ENCODE data around the gene UBL3. TPM values are rescaled to one million over a fixed set of nuclear protein-coding genes. Genes with fewer than 3 reads are reported as not detected.

The UBL3 gene
- total RNA-seq, 4 donors from 2014 or later: 23.4 to 35.0 (median 33.3) TPM

DNA sequence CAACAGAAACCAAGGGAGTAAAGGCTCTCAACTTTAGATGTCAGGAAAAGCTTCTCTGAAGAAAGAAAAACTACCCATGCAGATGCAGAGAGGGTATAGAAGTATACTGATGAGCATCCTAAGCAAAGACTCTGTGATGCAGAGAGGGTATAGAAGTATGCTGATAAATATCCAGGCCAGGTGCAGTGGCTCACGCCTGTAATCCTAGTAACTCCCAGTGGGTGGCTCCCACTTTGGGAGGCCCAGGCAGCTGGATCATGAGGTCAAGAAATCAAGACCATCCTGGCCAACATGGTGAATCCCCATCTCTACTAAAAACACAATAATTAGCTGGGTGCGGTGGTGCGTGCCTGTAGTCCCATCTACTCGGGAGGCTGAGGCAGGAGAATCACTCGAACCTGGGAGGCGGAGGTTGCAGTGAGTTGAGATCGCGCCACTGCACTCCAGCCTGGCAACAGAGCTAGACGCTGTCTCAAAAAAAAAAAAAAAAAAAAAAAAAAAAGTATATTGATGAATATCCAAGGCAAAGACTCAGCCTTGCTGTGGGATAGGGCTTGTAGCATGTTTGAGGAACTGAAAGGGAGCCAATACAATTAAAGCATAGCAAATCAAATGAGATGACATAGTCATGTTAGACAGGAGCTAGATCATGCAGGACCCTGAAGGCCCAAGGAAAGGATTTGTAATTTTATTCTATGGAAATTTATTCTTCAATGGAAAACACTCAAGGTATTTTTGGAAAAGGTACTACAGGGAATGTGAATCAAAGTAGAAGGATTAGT is 14.9 kb downstream of the UBL3 start:
- no peak for TF ChIP-seq EP300 (IDR thresholded peaks at IDR 0.05)
- TF ChIP-seq POLR2A (IDR thresholded peaks at IDR 0.05): no peak
- TF ChIP-seq, protein P1, sequence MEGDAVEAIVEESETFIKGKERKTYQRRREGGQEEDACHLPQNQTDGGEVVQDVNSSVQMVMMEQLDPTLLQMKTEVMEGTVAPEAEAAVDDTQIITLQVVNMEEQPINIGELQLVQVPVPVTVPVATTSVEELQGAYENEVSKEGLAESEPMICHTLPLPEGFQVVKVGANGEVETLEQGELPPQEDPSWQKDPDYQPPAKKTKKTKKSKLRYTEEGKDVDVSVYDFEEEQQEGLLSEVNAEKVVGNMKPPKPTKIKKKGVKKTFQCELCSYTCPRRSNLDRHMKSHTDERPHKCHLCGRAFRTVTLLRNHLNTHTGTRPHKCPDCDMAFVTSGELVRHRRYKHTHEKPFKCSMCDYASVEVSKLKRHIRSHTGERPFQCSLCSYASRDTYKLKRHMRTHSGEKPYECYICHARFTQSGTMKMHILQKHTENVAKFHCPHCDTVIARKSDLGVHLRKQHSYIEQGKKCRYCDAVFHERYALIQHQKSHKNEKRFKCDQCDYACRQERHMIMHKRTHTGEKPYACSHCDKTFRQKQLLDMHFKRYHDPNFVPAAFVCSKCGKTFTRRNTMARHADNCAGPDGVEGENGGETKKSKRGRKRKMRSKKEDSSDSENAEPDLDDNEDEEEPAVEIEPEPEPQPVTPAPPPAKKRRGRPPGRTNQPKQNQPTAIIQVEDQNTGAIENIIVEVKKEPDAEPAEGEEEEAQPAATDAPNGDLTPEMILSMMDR (IDR thresholded peaks at IDR 0.05): no peak

DNA sequence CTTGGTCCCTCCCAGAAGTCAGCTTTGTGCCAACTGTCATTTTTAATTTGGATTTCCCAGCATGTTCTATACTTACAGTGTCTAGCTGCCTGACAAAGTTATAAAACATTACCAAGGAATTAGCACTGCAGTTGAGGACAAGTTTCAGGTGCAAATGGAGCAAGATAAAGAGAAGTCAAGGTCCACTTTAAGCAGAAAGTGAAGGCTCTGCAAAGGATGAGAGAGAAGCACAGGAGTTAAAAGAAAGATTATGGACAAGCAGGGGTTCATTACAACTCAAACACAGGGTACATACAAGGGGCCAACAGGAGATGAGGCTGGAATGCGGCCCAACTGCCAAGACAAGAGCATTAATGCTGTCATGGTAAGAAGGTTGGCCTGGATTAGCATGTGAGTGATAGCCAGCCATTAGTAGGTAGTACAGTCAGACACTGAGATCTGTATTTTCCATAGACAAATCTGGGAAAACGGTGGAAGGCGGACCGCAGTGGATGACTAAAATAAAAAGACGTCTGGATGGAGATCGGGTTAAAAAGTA is 17.6 kb downstream of the UBL3 start:
- Histone ChIP-seq H3K27ac (no peak overlapping the region), H3K9me3 (no peaks in the 10 kb centered on the region), H3K36me3 (no peaks in the 10 kb centered on the region), H3K27me3 (no peaks in the 10 kb centered on the region), H3K4me1 (peaks cover 0 to 26% (median 2%) of the 10 kb centered on the region in 4 donors), H3K4me3 (no peak overlapping the region)
- TF ChIP-seq EP300 (IDR thresholded peaks at IDR 0.05): no peak
- TF ChIP-seq POLR2A (IDR thresholded peaks at IDR 0.05): no peak
- TF ChIP-seq, protein P1 (IDR thresholded peaks at IDR 0.05): no peak
- no peak for DNase-seq (ENCODE audit: low spot score in 2 of 2)
- WGBS, 2 donors: 85 to 87% methylated on average over 6 of the region's 6 CpGs

More for the DNA sequence above, 14.9 kb downstream of the UBL3 start:
- no peak for DNase-seq (ENCODE audit: low spot score in 2 of 2)
- Histone ChIP-seq H3K27me3 (no peaks in the 10 kb centered on the region), H3K4me1 (peaks cover 0 to 36% (median 2%) of the 10 kb centered on the region in 4 donors), H3K27ac (no peak overlapping the region), H3K36me3 (no peaks in the 10 kb centered on the region), H3K4me3 (no peak overlapping the region), H3K9me3 (no peaks in the 10 kb centered on the region)
- WGBS, 2 donors: 96 to 98% methylated on average over 9 of the region's 9 CpGs

DNA sequence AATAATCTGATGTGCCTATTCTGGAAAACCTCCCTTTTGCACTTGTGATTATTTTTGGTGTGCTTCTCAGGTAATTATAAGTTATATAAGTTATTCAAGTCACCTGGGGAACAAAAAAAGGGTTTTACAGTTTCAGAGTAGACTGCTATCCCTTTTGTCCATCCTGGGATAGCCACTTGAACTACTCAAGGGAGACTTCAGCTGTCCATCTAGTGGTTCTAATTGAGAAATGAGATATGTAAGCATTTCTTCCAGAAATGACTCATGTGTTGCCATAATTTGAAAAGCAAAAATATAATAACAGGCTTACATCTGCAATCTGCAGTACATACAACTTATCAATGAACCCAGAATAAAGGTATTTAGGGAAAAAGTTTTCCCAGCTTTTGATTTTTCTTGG is 20.4 kb downstream of the UBL3 start:
- Histone ChIP-seq H3K27me3 (no peaks in the 10 kb centered on the region), H3K27ac (no peak overlapping the region), H3K4me1 (peaks cover 0 to 17% (median 2%) of the 10 kb centered on the region in 4 donors), H3K4me3 (no peak overlapping the region), H3K9me3 (no peaks in the 10 kb centered on the region), H3K36me3 (no peaks in the 10 kb centered on the region)
- TF ChIP-seq EP300 (IDR thresholded peaks at IDR 0.05) (no peak), POLR2A (IDR thresholded peaks at IDR 0.05) (no peak)
- TF ChIP-seq, protein P1 (IDR thresholded peaks at IDR 0.05): no peak
- no peak for DNase-seq (ENCODE audit: low spot score in 2 of 2)

DNA sequence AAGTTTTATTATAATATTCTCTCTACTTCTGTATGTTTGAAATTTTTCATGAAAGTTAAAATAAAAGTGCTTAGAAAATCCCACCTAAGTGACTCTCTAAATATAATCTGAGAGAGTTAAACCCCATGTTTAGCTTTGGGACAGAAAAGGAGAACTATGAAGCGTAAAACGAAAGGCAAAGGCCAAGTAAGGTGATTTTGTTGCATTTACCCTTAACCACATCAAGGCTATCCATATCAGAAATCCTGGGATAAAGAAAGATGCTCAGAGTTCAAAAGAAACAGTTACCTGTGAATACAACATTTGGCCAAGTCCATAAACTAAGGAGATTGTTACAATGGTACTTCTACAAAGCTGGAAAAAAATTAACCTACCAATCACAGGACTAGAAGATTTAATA is 31.3 kb downstream of the UBL3 start:
- Histone ChIP-seq H3K4me3 (no peak overlapping the region), H3K36me3 (no peaks in the 10 kb centered on the region), H3K9me3 (no peaks in the 10 kb centered on the region), H3K27me3 (no peaks in the 10 kb centered on the region), H3K4me1 (peaks cover 0 to 48% (median 14%) of the 10 kb centered on the region in 4 donors), H3K27ac (no peak overlapping the region)
- DNase-seq (ENCODE audit: low spot score in 2 of 2): no peak
- WGBS, 2 donors: 89 to 91% methylated on average over 2 of the region's 2 CpGs
- TF ChIP-seq EP300 (IDR thresholded peaks at IDR 0.05): no peak
- TF ChIP-seq POLR2A (IDR thresholded peaks at IDR 0.05): no peak
- TF ChIP-seq, protein P1 (IDR thresholded peaks at IDR 0.05): no peak

DNA sequence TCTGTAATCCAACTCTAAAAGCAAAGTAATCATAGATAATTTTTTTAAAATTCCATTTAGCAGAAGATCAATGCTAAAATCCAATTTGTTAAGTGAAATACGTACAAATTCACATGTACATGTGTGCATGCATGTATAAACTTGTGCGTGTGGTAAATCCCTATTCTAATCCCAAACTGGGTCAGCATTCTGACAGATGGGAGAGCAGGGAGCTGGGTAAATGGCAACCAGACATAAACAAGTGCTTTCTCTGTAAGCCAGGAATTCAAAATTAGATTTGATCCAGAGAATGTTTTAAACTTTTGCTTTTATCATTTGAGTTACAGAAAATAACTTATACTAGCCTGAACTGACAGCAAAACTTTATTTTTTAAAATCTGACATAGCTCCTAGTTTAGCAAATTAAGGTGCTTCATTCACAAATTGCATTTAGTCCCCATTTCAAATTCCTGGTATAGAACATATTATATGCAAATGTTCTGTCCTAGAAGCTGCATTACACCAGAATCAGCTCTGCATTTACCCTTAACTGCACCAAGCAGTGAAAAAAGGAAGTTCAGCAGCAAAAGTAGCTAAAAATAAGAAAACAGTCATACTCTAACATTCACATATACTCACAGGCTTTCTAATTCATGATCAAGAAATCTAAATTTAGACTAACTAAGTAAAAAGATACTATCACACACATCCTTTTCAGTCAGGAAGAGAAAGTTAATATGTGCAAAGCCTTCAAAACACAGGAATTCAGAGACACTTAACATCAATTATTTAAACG is 32.6 kb downstream of the UBL3 start:
- WGBS, 2 donors: 16 to 22% methylated on average over 3 of the region's 3 CpGs
- Histone ChIP-seq H3K27ac (no peak overlapping the region), H3K36me3 (no peaks in the 10 kb centered on the region), H3K9me3 (no peaks in the 10 kb centered on the region), H3K27me3 (no peaks in the 10 kb centered on the region), H3K4me3 (no peak overlapping the region), H3K4me1 (peaks cover 0 to 57% (median 14%) of the 10 kb centered on the region in 4 donors)
- TF ChIP-seq POLR2A (IDR thresholded peaks at IDR 0.05) (no peak), EP300 (IDR thresholded peaks at IDR 0.05) (no peak)
- no peak for DNase-seq (ENCODE audit: low spot score in 2 of 2)

All from tibial nerve (tissue), 4 donors.